Lower leg skin (tissue), 3 donors: ENCODE measurements around the gene MFSD1.

ENCODE experiments used
- POLR2A ChIP-seq, 2 donors: fragments of 450-650 bp; IDR thresholded peaks; one replicate each; pipeline ENCODE4 v1.6.1; 2016 to 2017; ENCODE audit warnings: antibody characterized with exemption in 2 of 2, mild to moderate bottlenecking in 1 of 2, moderate library complexity in 1 of 2
- TF ChIP-seq, protein P1 (sequence below), 3 donors: fragments of 450-650 bp; IDR thresholded peaks; one replicate each; pipeline ENCODE4 v1.5.1; 2016; ENCODE audit warnings: antibody characterized with exemption in 3 of 3, mild to moderate bottlenecking in 3 of 3, moderate library complexity in 2 of 3

GRCh38 chr3:158830391-158830790 lies 28.5 kb downstream of the MFSD1 start:
- TF ChIP-seq, protein P1, sequence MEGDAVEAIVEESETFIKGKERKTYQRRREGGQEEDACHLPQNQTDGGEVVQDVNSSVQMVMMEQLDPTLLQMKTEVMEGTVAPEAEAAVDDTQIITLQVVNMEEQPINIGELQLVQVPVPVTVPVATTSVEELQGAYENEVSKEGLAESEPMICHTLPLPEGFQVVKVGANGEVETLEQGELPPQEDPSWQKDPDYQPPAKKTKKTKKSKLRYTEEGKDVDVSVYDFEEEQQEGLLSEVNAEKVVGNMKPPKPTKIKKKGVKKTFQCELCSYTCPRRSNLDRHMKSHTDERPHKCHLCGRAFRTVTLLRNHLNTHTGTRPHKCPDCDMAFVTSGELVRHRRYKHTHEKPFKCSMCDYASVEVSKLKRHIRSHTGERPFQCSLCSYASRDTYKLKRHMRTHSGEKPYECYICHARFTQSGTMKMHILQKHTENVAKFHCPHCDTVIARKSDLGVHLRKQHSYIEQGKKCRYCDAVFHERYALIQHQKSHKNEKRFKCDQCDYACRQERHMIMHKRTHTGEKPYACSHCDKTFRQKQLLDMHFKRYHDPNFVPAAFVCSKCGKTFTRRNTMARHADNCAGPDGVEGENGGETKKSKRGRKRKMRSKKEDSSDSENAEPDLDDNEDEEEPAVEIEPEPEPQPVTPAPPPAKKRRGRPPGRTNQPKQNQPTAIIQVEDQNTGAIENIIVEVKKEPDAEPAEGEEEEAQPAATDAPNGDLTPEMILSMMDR (IDR thresholded peaks at IDR 0.05): no peak
- TF ChIP-seq POLR2A (IDR thresholded peaks at IDR 0.05): no peak
